ENCODE data around the gene GLA.
A peak's percentile ranks its signal among the peaks of the same experiment; 100 is the strongest.

The GLA gene

DNA sequence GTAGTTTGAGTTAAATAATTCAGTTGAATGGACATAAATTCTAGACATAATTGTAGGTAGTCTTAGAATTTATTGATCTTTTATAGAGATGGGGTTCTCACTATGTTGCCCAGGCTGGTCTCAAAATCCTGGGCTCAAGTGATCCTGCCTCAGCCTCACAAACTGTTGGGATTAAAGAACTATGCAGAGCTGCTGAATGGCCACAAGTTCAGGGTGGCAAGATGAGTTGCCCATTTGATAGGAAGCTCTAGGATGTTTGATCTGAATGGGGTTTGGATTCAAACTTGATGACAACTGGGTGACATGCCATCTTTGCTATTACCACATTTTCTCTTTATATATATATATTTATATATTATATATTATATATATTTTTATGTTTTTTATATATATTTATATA lies 13.4 kb downstream of the GLA start:
- Histone ChIP-seq H3K9ac (ENCODE audit: low read depth, low read length) (no peak overlapping the region), H3K36me3 (ENCODE audit: control insufficient read depth, insufficient read depth, low read length) (no peaks in the 10 kb centered on the region), H3K4me1 (ENCODE audit: control insufficient read depth, insufficient read depth, low read length) (peaks cover 8% of the 10 kb centered on the region), H3K4me3 (ENCODE audit: low read depth, low read length) (no peak overlapping the region), H3K27me3 (ENCODE audit: control insufficient read depth, insufficient read depth, low read length) (no peaks in the 10 kb centered on the region), H3K9me3 (ENCODE audit: control insufficient read depth, insufficient read depth, low read length) (no peaks in the 10 kb centered on the region)

DNA sequence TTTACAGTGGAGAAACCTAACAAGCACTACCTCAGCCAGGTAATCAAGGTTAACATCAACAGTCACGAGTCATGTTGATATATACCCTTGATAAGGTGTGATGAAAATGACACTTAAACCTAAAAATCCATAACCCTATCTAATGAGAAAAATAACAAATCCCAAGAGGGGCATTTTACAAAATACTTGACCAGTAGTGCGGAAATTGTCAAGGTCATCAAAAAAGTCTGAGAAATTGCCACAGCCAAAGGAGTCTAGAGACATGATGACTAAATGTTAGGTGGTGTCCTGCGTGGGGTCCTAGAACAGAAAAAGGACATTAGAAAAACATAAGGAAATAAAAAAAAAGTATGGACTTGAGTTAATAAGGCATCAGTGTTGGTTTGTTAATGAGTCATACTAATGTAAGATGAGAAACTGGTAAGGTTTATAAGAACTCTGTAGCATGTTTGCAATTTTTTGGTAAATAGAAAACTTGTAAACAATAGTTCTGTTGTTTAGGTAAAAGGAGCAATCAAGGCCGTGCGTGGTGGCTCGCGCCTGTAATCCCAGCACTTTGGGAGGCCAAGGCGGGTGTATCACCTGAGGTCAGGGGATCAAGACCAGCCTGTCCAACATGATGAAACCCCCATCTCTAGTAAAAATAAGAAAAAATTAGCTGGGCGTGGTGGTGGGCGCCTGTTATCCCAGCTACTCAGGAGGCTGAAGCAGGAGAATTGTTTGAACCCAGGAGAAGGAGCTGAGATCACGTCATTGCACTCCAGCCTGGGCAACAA lies 14.0 kb downstream of the GLA start:
- H3K4me3 ChIP-seq (ENCODE audit: low read depth, low read length) = no peak overlapping the region
- no peaks in the 10 kb centered on the region for H3K27me3 ChIP-seq (ENCODE audit: control insufficient read depth, insufficient read depth, low read length)
- peaks cover 8% of the 10 kb centered on the region for H3K4me1 ChIP-seq (ENCODE audit: control insufficient read depth, insufficient read depth, low read length)
- H3K36me3 ChIP-seq (ENCODE audit: control insufficient read depth, insufficient read depth, low read length) = no peaks in the 10 kb centered on the region
- H3K9ac ChIP-seq (ENCODE audit: low read depth, low read length) = no peak overlapping the region
- H3K9me3 ChIP-seq (ENCODE audit: control insufficient read depth, insufficient read depth, low read length) = no peaks in the 10 kb centered on the region

DNA sequence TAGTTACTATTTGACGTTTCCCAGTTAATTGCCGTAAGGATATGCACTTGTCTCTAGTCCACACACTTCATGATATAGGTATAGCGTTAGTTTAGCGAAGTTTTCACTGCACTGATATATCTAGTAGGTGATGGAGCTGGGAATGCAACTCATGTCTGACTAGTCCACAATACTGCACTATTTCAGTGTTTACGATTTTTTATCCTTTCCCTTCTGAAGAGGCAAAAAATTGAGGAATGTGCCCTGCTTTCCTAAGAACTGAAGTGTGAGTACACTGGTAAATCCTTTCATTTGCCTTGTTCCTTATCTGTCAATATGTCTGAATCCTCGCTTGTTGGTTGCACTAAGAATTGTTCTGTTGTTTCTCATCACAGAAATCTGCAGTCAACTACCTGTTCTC lies 15.9 kb downstream of the GLA start:
- peaks cover 8% of the 10 kb centered on the region for H3K4me1 ChIP-seq (ENCODE audit: control insufficient read depth, insufficient read depth, low read length)
- peak overlapping the region; percentile 75 for H3K4me3 ChIP-seq (ENCODE audit: low read depth, low read length)
- H3K36me3 ChIP-seq (ENCODE audit: control insufficient read depth, insufficient read depth, low read length) = no peaks in the 10 kb centered on the region

DNA sequence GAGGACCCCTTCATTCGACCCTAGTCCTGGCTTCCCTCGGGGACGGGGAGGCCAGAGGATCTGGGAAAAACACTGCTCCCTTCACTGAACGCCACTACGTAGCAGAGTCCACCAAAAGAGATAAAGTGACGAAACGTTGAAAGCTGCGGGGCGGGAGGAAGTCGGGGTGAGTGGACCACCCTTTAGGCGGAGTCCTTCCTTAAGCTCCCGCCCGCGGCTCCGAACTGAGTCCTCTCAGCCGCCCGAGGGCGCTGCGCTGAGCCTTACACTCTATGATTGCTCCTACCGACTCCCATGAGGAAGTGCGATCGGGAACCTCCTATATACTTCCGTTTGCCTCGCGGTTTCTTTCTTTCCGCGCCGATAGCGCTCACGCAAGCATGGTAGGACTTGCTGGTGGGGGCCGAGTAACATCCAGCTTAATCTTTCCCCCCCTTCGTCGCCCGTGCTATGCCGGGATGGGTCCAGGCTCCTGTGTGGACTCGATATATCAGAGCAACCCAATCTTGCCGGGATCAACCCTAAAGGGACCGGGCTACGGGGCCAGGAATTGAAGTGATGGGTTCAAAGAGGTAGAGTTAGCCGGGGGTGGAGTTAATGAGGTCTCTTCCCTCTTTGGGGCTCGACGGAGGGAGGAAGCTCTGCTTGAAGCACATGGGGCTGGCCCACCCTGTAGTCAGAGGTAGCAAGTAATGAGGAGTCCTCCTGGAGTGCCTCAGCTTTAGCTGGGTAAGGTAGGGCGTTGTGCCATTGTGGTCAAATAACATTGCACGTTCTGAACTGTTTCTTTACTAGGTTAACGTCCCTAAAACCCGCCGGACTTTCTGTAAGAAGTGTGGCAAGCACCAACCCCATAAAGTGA lies 16.8 kb downstream of the GLA start, which contains the start of gene RPL36A:
Gene RPL36A (plus strand): TSS at position 348 of the 862 bp plus-strand sequence. CDS start 33 bp downstream, at position 381.
- Histone ChIP-seq H3K9me3 (ENCODE audit: control insufficient read depth, insufficient read depth, low read length) (no peaks in the 10 kb centered on the region), H3K27me3 (ENCODE audit: control insufficient read depth, insufficient read depth, low read length) (no peaks in the 10 kb centered on the region), H3K9ac (ENCODE audit: low read depth, low read length) (peak within 1 kb of the TSS; percentile 95), H3K4me3 (ENCODE audit: low read depth, low read length) (peak within 1 kb of the TSS; percentile 75), H3K36me3 (ENCODE audit: control insufficient read depth, insufficient read depth, low read length) (no peaks in the 10 kb centered on the region), H3K4me1 (ENCODE audit: control insufficient read depth, insufficient read depth, low read length) (peaks cover 11% of the 10 kb centered on the region)

More for the DNA sequence above, 15.9 kb downstream of the GLA start:
- no peaks in the 10 kb centered on the region for H3K27me3 ChIP-seq (ENCODE audit: control insufficient read depth, insufficient read depth, low read length)
- peak overlapping the region; percentile 95 for H3K9ac ChIP-seq (ENCODE audit: low read depth, low read length)
- H3K9me3 ChIP-seq (ENCODE audit: control insufficient read depth, insufficient read depth, low read length) = no peaks in the 10 kb centered on the region

DNA sequence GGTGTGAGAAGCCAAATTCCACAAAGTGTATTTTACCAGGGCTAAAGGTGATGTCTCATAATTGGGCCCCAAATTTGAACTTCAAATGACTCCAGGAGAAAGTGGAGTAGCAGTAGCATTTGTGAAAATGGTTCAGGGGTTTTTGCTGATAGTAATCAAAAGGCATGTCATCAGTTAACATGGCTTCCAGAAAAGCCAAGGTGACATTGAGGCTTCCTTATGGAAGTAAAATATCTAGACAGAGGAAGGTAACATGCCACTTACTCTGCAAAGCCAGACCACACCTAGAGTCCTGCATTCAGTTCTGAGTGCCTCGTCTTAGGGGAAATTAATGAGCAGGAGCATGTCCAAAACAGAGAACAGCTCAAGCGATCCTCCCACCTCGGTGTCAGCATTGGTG lies 19.1 kb downstream of the GLA start:
- H3K36me3 ChIP-seq (ENCODE audit: control insufficient read depth, insufficient read depth, low read length) = no peaks in the 10 kb centered on the region
- H3K9me3 ChIP-seq (ENCODE audit: control insufficient read depth, insufficient read depth, low read length) = no peaks in the 10 kb centered on the region
- no peak overlapping the region for H3K4me3 ChIP-seq (ENCODE audit: low read depth, low read length)
- peaks cover 11% of the 10 kb centered on the region for H3K4me1 ChIP-seq (ENCODE audit: control insufficient read depth, insufficient read depth, low read length)
- no peaks in the 10 kb centered on the region for H3K27me3 ChIP-seq (ENCODE audit: control insufficient read depth, insufficient read depth, low read length)
- no peak overlapping the region for H3K9ac ChIP-seq (ENCODE audit: low read depth, low read length)

DNA sequence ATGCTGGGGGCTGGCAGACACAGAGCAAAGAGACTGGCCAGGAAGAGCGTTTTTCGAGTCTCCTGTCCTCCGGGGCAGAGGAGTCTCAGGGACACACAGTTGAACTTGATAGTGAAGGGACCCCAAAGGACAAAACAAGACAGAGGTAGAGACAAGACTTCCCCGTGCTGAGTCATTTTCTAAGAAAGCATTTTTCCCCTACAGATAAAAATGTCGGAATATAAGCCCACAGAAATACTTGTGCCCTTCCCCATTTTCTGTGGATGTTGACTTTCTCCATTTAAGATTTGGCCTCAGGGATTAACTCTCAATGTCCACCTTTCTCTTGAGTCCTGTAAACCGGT lies 21.2 kb downstream of the GLA start:
- H3K9me3 ChIP-seq (ENCODE audit: control insufficient read depth, insufficient read depth, low read length) = no peaks in the 10 kb centered on the region
- H3K36me3 ChIP-seq (ENCODE audit: control insufficient read depth, insufficient read depth, low read length) = no peaks in the 10 kb centered on the region
- H3K4me3 ChIP-seq (ENCODE audit: low read depth, low read length) = no peak overlapping the region
- H3K4me1 ChIP-seq (ENCODE audit: control insufficient read depth, insufficient read depth, low read length) = peaks cover 7% of the 10 kb centered on the region
- H3K9ac ChIP-seq (ENCODE audit: low read depth, low read length) = no peak overlapping the region
- H3K27me3 ChIP-seq (ENCODE audit: control insufficient read depth, insufficient read depth, low read length) = no peaks in the 10 kb centered on the region

DNA sequence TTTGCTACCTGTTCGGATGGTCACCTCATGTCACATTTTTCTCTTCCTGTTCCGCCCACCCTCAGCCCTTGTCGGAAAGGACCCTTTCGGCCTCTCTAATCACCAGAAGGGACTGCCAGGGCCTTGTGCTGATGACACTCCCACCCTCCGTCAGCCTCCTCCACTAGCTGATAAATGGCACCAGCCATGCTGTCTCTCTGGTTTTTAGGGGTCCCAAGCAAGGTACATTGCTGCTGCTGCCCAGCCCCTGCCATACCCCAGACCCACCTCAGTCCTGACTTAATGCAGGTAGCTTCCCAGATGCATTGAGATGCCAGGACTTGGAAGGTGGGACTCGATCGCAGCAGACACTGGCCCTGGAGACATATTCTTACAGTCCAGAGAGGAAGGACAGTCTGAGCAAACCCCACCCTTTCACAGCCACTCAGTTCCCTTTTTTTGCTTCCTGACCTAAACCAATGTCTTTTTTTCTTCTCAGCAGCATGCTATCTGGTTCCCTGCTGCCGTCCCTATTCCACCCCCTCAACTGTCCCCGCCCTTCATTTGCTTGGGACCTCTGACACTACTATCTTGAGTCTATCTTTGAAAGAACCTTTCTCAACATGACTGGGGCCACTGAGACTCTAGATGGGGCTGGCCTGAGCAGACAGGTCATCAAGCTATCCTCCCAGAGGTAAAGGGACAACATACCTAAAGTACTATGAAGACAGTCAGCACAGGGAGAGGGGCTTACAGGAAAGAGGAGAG lies 21.8 kb downstream of the GLA start, which contains the start of gene BTK:
Gene BTK (minus strand): TSS at position 397 of the 747 bp plus-strand sequence. CDS start 10,907 bp downstream, outside the sequence.
- H3K36me3 ChIP-seq (ENCODE audit: control insufficient read depth, insufficient read depth, low read length) = no peaks in the 10 kb centered on the region
- no peaks in the 10 kb centered on the region for H3K9me3 ChIP-seq (ENCODE audit: control insufficient read depth, insufficient read depth, low read length)
- no peaks in the 10 kb centered on the region for H3K27me3 ChIP-seq (ENCODE audit: control insufficient read depth, insufficient read depth, low read length)
- H3K9ac ChIP-seq (ENCODE audit: low read depth, low read length) = no peak within 1 kb of the TSS
- no peak within 1 kb of the TSS for H3K4me3 ChIP-seq (ENCODE audit: low read depth, low read length)
- peaks cover 7% of the 10 kb centered on the region for H3K4me1 ChIP-seq (ENCODE audit: control insufficient read depth, insufficient read depth, low read length)

DNA sequence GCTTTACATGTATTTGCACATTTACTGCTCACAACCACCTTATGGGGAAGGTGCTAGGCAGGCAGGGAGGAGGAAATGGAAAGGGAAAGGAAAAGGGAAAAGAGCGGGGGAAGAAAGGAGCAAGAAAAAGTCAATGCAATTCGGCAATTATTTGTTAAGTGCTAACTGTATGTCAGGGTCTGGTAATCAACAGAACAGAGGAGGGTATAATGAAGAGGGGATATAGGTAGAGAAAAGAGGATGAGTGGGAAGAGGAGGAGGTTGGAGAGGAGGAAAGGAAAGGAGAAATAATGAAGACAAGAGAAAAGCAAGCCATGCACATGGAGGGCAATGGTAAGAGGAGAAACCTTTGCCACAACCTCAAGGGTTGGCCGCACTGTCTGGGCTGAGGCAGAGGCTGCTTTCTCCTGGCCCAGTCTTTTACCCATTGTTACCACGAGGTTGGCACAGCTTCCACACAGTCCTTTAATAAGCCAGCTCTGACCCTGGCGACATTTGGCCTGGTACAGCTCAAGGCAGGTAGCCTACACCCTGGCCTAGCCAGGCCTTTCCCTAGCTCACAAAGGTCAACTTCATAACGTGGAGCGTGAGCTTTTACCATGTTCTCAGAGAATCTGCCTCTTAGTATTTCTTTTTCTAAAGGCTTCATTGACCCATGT lies 22.6 kb downstream of the GLA start:
- H3K4me3 ChIP-seq (ENCODE audit: low read depth, low read length) = no peak overlapping the region
- H3K4me1 ChIP-seq (ENCODE audit: control insufficient read depth, insufficient read depth, low read length) = peaks cover 7% of the 10 kb centered on the region

DNA sequence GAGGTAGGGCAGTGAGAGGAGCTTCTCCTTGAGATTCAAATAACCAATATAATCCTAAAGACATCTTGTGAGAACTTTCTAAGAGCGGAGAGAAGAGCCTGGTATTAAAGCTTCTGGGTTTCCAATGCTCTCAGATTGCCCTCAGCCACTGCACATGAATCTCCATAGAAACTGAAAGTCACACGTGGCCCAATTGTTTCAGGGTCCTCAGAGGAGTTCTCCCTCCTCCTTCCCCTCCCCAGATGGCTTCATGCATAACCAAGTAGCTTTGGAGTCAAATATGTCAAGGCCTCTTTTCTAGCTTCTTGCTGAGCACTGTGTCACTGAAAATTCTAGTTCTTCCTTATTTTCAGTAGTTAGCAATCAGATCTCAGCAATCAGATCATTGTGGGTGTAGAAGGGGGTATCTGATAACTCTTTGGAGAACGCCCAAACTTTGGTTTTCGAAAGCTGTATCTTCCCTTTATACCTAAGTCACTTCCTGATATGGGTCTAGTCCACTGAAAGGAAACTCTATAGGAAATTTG lies 24.0 kb downstream of the GLA start:
- Histone ChIP-seq H3K4me3 (ENCODE audit: low read depth, low read length) (no peak overlapping the region), H3K9ac (ENCODE audit: low read depth, low read length) (no peak overlapping the region), H3K4me1 (ENCODE audit: control insufficient read depth, insufficient read depth, low read length) (peaks cover 3% of the 10 kb centered on the region), H3K9me3 (ENCODE audit: control insufficient read depth, insufficient read depth, low read length) (no peaks in the 10 kb centered on the region), H3K27me3 (ENCODE audit: control insufficient read depth, insufficient read depth, low read length) (no peaks in the 10 kb centered on the region), H3K36me3 (ENCODE audit: control insufficient read depth, insufficient read depth, low read length) (no peaks in the 10 kb centered on the region)

More for the DNA sequence above, 22.6 kb downstream of the GLA start:
- H3K36me3 ChIP-seq (ENCODE audit: control insufficient read depth, insufficient read depth, low read length) = no peaks in the 10 kb centered on the region
- no peaks in the 10 kb centered on the region for H3K9me3 ChIP-seq (ENCODE audit: control insufficient read depth, insufficient read depth, low read length)
- no peaks in the 10 kb centered on the region for H3K27me3 ChIP-seq (ENCODE audit: control insufficient read depth, insufficient read depth, low read length)
- H3K9ac ChIP-seq (ENCODE audit: low read depth, low read length) = no peak overlapping the region

DNA sequence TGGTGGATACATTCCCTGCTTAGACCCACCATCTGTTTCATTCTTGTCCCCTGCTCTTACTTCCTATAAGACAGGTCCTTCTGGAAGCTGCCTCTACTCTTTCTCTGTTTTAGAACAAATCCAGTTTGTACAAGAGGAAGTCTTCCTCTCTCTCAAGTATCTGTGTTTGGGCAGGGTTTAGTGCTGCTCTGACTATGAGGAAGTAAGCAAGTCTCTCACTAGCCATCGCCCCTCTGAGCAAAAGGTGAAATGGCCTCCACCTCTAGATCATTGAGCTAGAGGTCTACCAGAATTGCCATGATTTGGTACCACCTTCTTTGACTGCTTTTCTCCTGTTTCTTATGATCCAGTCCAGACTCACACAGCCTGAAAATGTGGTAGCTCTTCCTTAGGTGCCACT lies 30.2 kb downstream of the GLA start:
- Histone ChIP-seq H3K36me3 (ENCODE audit: control insufficient read depth, insufficient read depth, low read length) (no peaks in the 10 kb centered on the region), H3K27me3 (ENCODE audit: control insufficient read depth, insufficient read depth, low read length) (no peaks in the 10 kb centered on the region), H3K4me3 (ENCODE audit: low read depth, low read length) (no peak overlapping the region), H3K4me1 (ENCODE audit: control insufficient read depth, insufficient read depth, low read length) (no peaks in the 10 kb centered on the region), H3K9ac (ENCODE audit: low read depth, low read length) (no peak overlapping the region), H3K9me3 (ENCODE audit: control insufficient read depth, insufficient read depth, low read length) (no peaks in the 10 kb centered on the region)
